Activated CD4-positive, alpha-beta T cell treated with anti-CD3 and anti-CD28 coated beads, Interleukin-2, amount 50 U/mL, for 1 hour (primary cell): Measurements from ENCODE around the gene STX3.
"Not testable (repeated sequence)": the region's sequence is repeated elsewhere in the genome, so short reads cannot be mapped to it uniquely, and the experiment has no call there.

Experiments
- DNase-seq: peaks from one replicate; pipeline ENCODE4 v3.0.0-alpha.2; 2020

The STX3 gene

GRCh38 chr11:59847626-59848025, 92.5 kb downstream of the STX3 start:
- no peak for DNase-seq

- DNase-seq: not testable (repeated sequence)
Observed at GRCh38 chr11:59848439-59848838, 93.3 kb downstream of the STX3 start.

- no peak for DNase-seq
Observed at GRCh38 chr11:59849129-59849528, 94.0 kb downstream of the STX3 start.

DNA sequence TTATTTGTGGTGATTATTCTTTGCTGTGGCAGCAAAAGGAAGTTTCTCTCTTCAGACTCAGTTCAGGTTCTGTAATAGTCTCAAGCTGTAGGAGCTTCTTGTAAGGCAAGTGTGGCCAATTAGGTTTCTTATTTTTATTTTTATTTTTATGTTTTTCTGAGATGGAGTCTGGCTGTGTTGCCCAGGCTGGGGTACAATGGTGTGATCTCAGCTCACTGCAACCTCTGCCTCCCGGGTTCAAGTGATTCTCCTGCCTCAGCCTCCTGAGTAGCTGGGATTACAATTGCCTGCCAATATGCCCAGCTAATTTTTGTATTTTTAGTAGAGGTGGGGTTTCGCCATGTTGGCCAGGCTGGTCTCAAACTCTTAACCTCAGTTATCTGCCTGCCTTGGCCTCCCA, 94.4 kb downstream of the STX3 start:
- DNase-seq: not testable (repeated sequence)

DNA sequence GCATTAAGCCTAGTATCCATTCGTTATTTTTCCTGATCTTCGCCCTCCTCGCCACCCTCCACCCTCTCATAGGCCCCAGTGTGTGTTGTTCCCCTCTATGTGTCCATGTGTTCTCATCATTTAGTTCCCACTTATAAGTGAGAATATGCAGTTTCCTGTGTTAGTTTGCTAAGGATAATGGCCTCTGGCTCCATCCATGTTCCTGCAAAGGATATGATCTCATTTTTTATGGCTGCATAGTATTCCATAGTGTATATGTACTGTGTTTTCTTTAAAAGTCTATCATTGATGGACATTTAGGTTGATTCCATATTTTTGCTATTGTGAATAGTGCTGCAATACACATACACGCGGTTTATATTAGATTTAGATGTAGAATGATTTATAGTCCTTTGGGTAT, 96.2 kb downstream of the STX3 start:
- DNase-seq: not testable (repeated sequence)

- no peak for DNase-seq
Observed at GRCh38 chr11:59854871-59855270, 99.7 kb downstream of the STX3 start.
